Motor neuron (in vitro differentiated cells): ENCODE measurements around the gene ATP6AP2. TPM values are rescaled to one million over a fixed set of nuclear protein-coding genes. Genes with fewer than 3 reads are reported as not detected.

Source experiments
- total RNA-seq, 8 experiments: library from RNA; unstranded; fragments of 300-600 nt; gene quantifications; 2 replicates each; pipeline versions ENCODE4 v1.2.3 to v1.2.4, GENCODE V29; 2022

Gene ATP6AP2
- total RNA-seq, 8 experiments from 2014 or later = 41.7 to 167 (median 78.2) TPM

Other genes starting within 250 kb of the ATP6AP2 start
- not detected for gene MPC1L, start 42.5 kb downstream of the ATP6AP2 start, total RNA-seq
- gene CXorf38, start 66.6 kb downstream of the ATP6AP2 start, total RNA-seq = 10 to 100 TPM in 2 of 8 experiments, 1 to 10 TPM in 6; 4.9 to 11.2 (median 7.9) TPM
- 10 to 100 TPM; 16.7 to 46.0 (median 25.2) TPM for gene MED14, start 154.6 kb downstream of the ATP6AP2 start, total RNA-seq